Epidermal melanocyte (primary cell): ENCODE measurements around the gene MAPK8.
A peak's percentile ranks its signal among the peaks of the same experiment; 100 is the strongest.
"Not testable (repeated sequence)": the region's sequence is repeated elsewhere in the genome, so short reads cannot be mapped to it uniquely, and the experiment has no call there.

ENCODE experiments used
- DNase-seq: peaks from one replicate; pipeline ENCODE4 v3.0.0; 2011; ENCODE audit warnings: low spot score; ENCODE audit not compliant: insufficient read length

The MAPK8 gene

DNA sequence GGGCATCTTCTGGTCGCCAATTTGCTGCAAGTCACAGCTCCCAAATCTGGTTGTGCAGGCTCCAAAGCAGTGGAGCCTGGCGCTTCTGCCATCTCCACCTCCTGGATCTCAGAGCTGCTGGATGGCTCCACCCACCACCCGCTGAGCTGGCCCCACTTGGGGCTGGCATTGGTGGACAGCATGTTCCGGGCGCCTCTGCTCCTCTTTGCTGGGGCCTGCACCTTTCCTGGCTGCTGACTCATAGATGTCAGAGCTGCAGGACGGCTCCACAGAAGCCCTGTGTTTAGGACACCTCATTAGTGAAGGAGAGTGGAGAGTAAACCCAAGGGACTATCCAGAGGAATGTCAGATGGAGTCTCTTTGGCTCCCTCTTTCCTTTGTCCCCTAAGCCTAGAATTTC lies 27.4 kb downstream of the MAPK8 start:
- DNase-seq = no peak

DNA sequence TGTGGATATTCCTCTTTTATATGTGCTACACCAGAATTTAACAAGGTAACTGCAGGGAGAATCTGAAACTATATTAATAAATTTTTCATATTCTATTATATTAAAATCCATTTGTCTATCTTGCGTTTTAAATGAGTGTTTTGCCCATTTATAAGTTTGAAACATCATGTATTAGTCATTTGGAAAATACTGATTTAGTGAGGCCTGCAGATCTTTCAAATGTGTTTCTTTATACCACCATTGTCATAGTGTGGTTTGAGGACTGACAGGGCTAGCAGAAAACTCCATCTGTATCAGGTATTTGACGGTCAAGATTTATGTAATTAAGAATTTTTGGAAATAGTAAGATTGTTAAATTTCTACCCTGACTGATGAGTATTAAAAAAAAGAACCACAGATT lies 29.3 kb downstream of the MAPK8 start:
- no peak for DNase-seq

GRCh38 chr10:48336978-48337599 lies 30.6 kb downstream of the MAPK8 start:
- no peak for DNase-seq

- no peak for DNase-seq
These were observed 34.3 kb downstream of the MAPK8 start for GRCh38 chr10:48340734-48341133.

DNA sequence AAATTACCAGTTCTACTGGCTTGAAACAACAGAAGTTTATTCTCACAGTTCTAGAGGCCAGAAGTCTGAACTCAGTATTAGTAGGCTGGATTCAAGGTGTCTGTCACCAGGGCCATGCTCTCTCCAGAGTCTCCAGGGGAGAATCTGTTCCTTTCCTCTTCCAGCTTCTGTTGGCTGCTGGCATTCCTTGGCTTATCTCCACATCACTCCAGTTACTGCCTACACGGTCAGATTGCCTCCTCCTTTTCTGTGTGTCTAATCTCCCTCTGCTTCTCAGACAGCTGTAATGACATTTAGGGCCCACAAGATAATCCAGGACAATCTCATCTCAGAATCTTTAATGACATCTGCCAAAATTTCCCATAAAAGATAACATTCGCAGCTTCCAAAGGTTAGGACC lies 36.6 kb downstream of the MAPK8 start:
- no peak for DNase-seq

GRCh38 chr10:48343921-48344598 lies 37.6 kb downstream of the MAPK8 start:
- DNase-seq = no peak

- DNase-seq = not testable (repeated sequence)
These were observed 39.8 kb downstream of the MAPK8 start for GRCh38 chr10:48346248-48346647.

GRCh38 chr10:48347539-48347938 lies 41.1 kb downstream of the MAPK8 start:
- not testable (repeated sequence) for DNase-seq

GRCh38 chr10:48347943-48348342 lies 41.5 kb downstream of the MAPK8 start:
- not testable (repeated sequence) for DNase-seq

DNA sequence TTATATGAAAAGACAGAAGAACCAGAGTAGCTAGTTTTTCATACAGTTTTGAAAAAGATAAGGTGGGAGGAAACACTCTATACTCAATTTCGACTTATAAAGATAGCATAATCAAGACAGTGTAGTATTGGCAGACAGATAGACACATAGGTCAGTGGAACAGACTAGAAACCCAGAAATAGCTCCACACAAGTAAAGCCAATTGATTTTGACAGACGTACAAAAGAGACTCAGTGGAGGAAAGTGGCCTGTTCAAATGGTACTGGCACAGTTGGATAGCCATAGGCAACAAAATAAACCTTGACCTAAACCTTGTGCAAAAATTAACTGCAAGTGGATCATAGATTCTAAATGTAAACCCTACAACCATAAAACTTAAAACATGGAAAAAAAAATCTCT lies 46.8 kb downstream of the MAPK8 start:
- no peak for DNase-seq

- DNase-seq = no peak
These were observed 51.2 kb downstream of the MAPK8 start for GRCh38 chr10:48357631-48358030.

- DNase-seq = no peak
These were observed 51.7 kb downstream of the MAPK8 start for GRCh38 chr10:48358162-48358561.

GRCh38 chr10:48358838-48359237 lies 52.4 kb downstream of the MAPK8 start:
- no peak for DNase-seq

GRCh38 chr10:48361176-48361575 lies 54.7 kb downstream of the MAPK8 start:
- no peak for DNase-seq

DNA sequence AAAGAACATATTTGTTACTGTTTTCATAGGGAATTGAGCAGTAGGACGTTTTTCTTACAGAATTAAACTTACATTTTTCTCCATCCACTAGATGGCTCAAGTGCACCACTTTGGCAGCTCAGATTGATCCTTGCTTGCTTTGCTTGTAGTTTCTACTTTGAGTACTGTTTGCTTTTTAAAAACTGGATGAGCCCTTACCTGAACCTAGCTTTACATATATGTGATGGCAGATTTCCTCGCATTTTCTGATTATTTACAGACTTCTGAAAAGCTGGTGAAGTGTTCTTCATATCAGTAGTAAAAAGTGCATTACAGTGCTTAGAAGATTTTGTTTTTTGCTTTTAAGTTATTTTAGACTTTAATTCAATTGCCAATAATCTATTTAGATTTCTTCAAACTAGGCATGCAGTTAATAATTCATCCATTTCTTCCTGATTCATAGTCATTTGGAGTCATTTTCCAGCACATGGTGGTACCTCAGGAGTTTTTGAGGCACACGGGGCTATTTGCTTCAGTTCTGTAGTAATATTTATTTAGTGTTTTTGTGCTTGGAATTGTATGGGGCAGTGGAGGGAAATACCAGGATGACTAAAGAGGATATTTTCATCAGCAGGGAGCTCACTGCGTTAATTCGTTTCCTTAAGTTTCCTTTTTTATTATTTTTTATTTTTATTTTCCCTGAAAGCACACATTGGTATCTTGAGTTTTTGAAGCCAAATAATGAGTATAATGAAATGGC lies 57.3 kb downstream of the MAPK8 start:
- DNase-seq = peak; percentile 55

GRCh38 chr10:48364659-48365405 lies 58.4 kb downstream of the MAPK8 start:
- no peak for DNase-seq

- DNase-seq = no peak
These were observed 59.2 kb downstream of the MAPK8 start for GRCh38 chr10:48365668-48366067.

- no peak for DNase-seq
These were observed 59.8 kb downstream of the MAPK8 start for GRCh38 chr10:48366261-48366660.

DNA sequence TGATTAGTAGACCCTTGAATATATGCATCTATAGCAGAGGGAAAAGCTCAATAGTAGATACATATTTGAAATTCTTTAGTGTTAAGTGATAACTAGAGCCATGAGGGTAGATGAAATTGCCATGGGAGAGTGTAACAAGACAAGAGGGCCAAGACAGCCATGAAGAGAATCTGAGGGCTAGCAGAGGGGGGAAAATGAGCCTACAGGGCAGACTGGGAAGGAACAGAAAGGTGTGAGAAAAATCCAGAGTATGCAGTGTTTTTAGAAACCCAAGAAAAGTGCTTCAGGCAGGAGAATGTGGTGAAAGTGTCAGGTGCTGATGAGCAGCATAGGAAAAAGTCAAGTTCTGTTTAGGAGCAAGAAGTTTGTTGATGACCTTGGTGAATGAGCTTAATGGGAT lies 63.0 kb downstream of the MAPK8 start:
- no peak for DNase-seq

- DNase-seq = no peak
These were observed 71.5 kb downstream of the MAPK8 start for GRCh38 chr10:48377751-48378530.

GRCh38 chr10:48378675-48379074 lies 72.2 kb downstream of the MAPK8 start:
- no peak for DNase-seq
